Mesodermal cell (in vitro differentiated cells): ENCODE results near the gene C17orf50.
A peak's percentile ranks its signal among the peaks of the same experiment; 100 is the strongest.

Experiments used
- H3K27ac ChIP-seq: 2 replicates; pipeline ENCODE4 v1.7.0; 2013; ENCODE audit warnings: mild to moderate bottlenecking, low read depth, low read length, moderate library complexity; ENCODE audit not compliant: severe bottlenecking
- H3K36me3 ChIP-seq: 2 replicates; pipeline ENCODE4 v1.7.1; 2013; ENCODE audit warnings: mild to moderate bottlenecking, low read length, moderate library complexity; ENCODE audit not compliant: control insufficient read depth, insufficient read depth
- H3K4me1 ChIP-seq: one replicate; pipeline ENCODE4 v1.7.1; 2013; ENCODE audit warnings: mild to moderate bottlenecking, low read length; ENCODE audit not compliant: insufficient read depth, control insufficient read depth, poor library complexity, severe bottlenecking
- H3K4me3 ChIP-seq: 2 replicates; pipeline ENCODE4 v1.7.0; 2013; ENCODE audit warnings: low read length, control low read depth, mild to moderate bottlenecking; ENCODE audit not compliant: insufficient read depth, poor library complexity, severe bottlenecking; ENCODE audit errors: extremely low read depth
- H3K9me3 ChIP-seq: 2 replicates; pipeline ENCODE4 v1.7.1; 2013; ENCODE audit warnings: mild to moderate bottlenecking, low read length, moderate library complexity; ENCODE audit not compliant: control insufficient read depth
- WGBS, 2 experiments: methylation state at CpG; one replicate each; pipeline ENCODE4 v1.1.5; 2013; ENCODE audit warnings: missing lambda C conversion rate in 2 of 2; ENCODE audit not compliant: insufficient coverage in 2 of 2; 5-methylcytosine and 5-hydroxymethylcytosine counted together

Gene C17orf50

DNA sequence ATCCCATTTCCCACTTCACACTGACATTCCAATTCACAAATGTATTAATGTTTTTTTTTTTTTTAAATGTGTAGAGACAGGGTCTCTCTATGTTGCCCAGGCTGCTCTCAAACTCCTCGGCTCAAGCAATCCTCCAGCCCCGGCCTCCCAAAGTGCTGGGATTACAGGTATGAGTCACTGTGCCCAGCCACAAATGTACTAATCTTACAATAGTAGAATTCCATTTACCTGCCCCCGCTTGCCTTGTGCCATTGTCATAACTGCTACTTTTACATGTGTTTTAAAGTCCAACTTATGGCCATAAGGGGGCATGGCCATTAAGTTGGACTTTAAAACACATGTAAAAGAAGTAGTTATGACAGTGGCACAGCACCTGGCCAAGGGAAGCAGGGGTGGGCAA, 30.2 kb downstream of the C17orf50 start:
- Histone ChIP-seq H3K27ac (no peak overlapping the region), H3K4me1 (peaks cover 34% of the 10 kb centered on the region), H3K9me3 (no peaks in the 10 kb centered on the region), H3K36me3 (no peaks in the 10 kb centered on the region), H3K4me3 (no peak overlapping the region)
- 83 to 100% methylated on average over 2 to 3 of the region's 3 CpGs for WGBS, 2 experiments

DNA sequence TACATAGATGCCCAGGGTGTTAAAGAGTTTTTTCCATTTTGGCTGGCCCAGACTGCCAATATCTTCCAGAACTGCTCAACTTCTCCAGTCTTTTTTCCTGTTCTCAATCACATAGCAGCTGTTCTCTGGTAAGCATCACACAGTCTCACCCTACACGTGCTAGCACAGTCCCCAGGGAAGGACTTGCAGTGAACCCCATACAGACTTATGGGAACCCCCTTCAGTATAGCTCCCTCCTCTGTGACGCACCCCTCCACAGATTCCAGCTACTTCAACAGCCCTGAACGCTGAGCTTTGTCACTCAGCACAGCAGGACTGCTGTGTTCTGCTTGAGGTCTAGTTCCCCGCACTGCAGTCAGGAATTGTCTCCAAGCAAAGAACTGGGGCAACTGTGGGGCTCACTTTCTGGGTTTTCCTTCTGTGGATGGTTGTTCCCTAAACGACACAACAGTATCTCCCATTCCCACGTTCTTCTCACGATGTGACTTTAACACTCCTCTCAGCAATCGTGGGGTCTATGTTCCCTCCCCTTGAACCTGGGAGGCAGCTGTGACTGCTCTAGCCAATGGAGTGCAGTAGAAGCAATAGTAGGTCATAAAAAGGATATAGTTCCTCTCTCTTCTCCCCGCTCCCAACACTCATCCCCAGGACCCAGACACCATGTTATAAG, 31.1 kb downstream of the C17orf50 start:
- H3K27ac ChIP-seq = no peak overlapping the region
- H3K4me3 ChIP-seq = no peak overlapping the region
- H3K36me3 ChIP-seq = no peaks in the 10 kb centered on the region
- peaks cover 29% of the 10 kb centered on the region for H3K4me1 ChIP-seq
- no peaks in the 10 kb centered on the region for H3K9me3 ChIP-seq
- 33 to 49% methylated on average over 1 to 5 of the region's 9 CpGs for WGBS, 2 experiments

DNA sequence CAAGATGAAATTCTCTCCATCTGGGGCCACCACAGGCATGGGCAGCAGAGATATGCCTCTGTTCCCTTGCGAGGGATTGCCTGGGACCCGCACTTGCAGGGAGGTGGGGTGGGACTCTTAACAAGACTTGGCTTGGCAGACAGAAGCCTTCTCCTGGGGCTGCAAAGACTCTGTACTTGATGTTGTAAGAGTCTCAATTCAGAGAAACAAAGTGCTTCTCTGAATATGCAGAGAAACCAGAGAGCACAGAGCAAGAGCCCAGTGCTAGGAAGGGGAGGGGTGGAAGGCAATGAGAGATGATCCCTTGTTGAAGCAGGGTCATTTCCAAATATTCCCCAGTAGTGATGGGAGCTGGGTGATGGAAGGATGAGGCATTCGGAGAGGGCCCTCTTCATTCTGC, 32.6 kb downstream of the C17orf50 start:
- 60 to 71% methylated on average over 3 of the region's 3 CpGs for WGBS, 2 experiments
- H3K4me1 ChIP-seq = peaks cover 14% of the 10 kb centered on the region
- no peak overlapping the region for H3K4me3 ChIP-seq
- no peaks in the 10 kb centered on the region for H3K36me3 ChIP-seq
- H3K27ac ChIP-seq = no peak overlapping the region
- no peaks in the 10 kb centered on the region for H3K9me3 ChIP-seq

DNA sequence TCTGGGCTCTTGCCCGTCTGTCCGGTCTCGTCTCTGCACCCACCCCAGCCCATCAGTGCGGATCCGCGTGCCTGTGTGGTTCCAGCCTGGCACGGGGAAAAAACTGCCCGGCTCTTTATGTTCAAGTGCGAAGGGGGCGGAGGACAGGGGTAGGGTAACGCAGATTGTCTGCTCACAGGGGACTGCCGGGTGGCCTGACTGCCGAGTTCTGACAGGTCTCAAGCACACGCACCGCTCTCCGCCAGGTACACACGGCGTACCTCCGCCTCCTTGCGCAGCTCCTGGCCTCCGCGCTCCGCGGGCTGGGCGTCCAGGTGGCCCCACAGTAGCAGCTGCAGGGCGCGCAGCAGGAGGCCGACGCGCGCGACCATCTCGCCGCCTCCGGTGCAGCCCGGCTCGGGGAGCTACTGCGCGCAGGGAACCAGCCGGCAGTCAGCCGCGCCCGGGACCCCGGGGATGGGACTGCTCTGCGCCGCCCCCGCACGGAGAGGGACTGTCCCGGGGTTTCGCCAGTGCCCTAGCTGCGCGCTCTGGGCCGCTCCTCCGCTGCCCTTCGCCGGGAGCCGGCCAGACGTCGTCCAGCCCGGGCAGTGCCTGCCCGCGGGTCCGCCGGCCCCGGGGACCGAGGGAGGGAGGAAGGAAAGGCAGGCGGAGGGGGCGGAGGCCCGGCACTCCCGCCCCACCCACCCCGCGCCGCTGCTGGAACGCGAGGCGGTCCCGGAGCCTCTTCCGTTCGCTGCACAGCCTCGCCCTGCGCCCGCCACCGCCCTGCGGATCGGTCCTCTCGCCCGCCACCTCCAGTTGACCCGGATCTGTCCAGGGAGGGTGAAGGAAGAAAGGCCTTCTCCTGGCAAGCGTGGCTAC, 34.6 kb downstream of the C17orf50 start, which contains the start of gene MMP28:
TSS of gene MMP28 (minus strand) at position 635 of the 864 bp plus-strand sequence. CDS start at position 371, 264 bp downstream.
- no peak within 1 kb of the TSS for H3K27ac ChIP-seq
- peaks cover 15% of the 10 kb centered on the region for H3K4me1 ChIP-seq
- 0 to 3% methylated on average over 48 to 51 of the region's 89 CpGs for WGBS, 2 experiments
- H3K9me3 ChIP-seq = no peaks in the 10 kb centered on the region
- H3K4me3 ChIP-seq = peak within 1 kb of the TSS; percentile 53
- no peaks in the 10 kb centered on the region for H3K36me3 ChIP-seq

DNA sequence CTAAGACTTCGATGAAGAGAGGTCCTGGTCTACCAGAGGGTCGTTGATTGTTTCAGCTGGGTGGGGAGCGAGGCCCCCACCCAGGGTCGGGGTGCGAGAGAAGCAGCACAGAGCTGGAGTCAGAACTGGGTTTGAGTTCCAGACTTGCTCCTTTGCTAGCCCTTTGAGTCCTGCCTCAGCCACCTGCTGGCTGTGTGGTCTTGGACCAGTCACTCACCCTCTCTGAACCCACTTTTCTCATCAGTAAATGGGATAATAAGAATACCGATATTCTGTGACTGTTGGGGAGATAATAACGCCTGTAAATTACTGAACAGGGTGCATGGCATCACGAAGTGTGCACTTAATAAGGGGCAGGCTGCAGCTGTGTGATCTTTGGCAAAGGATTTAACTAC, 35.2 kb downstream of the C17orf50 start:
- Histone ChIP-seq H3K4me1 (peaks cover 20% of the 10 kb centered on the region), H3K9me3 (no peaks in the 10 kb centered on the region), H3K27ac (no peak overlapping the region), H3K4me3 (peak overlapping the region; percentile 53), H3K36me3 (no peaks in the 10 kb centered on the region)
- 39 to 48% methylated on average over 7 to 8 of the region's 8 CpGs for WGBS, 2 experiments

DNA sequence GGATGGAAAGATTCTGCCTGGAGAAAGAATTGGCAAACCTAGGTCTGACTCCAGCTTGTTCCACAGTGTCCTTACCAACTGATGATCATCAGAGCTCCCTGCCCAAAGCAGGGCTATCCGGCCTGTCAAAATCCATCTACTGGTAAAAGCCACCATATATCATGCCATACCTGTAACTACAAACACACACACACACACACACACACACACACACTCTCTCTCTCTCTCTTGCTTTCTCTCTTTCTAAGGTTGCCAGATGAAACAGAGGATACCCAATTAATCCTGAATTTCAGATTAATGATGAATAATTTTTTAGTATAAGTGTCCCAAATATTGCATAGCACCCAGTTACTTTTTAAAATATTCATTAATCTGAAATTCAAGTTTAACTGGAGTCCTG, 36.3 kb downstream of the C17orf50 start:
- 67 to 100% methylated on average over 1 of the region's 1 CpG for WGBS, 2 experiments
- no peaks in the 10 kb centered on the region for H3K36me3 ChIP-seq
- H3K4me1 ChIP-seq = peaks cover 24% of the 10 kb centered on the region
- no peak overlapping the region for H3K4me3 ChIP-seq
- H3K9me3 ChIP-seq = no peaks in the 10 kb centered on the region
- no peak overlapping the region for H3K27ac ChIP-seq

DNA sequence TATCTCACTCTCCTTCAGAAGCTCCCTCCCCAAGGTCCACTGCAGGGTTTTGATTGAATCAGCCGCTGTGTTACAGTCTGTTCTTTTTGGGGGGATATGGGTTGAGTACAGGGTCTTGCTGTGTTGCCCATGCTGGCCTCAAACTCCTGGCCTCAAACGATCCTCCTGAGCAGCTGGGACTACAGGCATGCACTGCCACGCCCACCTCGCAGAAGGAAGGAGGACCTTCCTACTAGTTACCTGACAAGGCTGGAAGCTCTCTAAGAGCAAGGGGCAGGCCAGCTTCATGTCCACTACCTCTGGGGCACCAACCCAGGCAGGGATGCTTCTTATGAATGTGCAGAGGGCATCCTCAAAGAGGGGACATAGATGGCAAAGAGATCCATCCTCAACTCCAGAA, 36.7 kb downstream of the C17orf50 start:
- WGBS, 2 experiments = 45 to 55% methylated on average over 3 to 4 of the region's 4 CpGs
- Histone ChIP-seq H3K36me3 (no peaks in the 10 kb centered on the region), H3K9me3 (no peaks in the 10 kb centered on the region), H3K4me1 (peaks cover 25% of the 10 kb centered on the region), H3K4me3 (no peak overlapping the region), H3K27ac (no peak overlapping the region)

DNA sequence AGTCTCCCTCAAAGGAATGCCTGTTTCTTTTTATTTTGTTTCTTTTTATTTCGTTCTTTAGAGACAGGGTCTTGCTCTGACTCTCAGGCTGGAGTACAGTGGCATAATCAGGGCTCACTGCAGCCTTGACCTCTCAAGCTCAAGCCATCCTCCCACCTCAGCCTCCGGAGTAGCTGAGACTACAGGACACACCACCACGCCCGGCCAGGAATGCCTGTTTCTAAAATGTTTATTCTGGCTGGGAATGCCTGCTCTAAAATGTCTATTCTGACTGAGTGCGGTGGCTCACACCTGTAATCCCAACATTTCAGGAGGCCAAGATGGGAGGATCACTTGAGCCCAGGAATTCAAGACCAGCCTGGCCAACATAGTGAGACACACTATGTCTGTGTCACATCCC, 37.2 kb downstream of the C17orf50 start:
- H3K4me3 ChIP-seq = no peak overlapping the region
- H3K9me3 ChIP-seq = no peaks in the 10 kb centered on the region
- H3K27ac ChIP-seq = no peak overlapping the region
- H3K36me3 ChIP-seq = no peaks in the 10 kb centered on the region
- peaks cover 25% of the 10 kb centered on the region for H3K4me1 ChIP-seq
- WGBS, 2 experiments = 85 to 92% methylated on average over 2 to 4 of the region's 5 CpGs

DNA sequence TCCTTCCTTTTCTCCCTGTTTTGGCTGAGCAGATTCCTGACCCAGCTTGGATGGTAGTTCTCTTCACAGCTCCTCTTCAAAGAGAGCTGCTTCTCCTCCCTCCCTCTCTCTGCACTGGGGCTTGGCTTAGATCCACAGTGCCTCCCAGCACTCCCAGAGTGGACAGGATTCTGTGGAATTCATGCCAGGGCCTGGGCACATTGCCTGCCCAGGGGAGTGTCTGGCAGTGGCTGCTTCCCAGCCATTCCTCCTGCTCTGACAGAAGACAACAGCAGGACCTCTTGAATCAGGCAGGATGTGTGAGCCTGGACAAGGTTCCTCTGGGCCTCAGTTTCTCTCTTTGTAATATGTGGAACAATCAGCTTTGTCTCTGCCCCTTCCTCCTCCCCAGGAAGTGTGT, 39.3 kb downstream of the C17orf50 start:
- Histone ChIP-seq H3K36me3 (no peaks in the 10 kb centered on the region), H3K9me3 (no peaks in the 10 kb centered on the region), H3K4me3 (no peak overlapping the region), H3K4me1 (peaks cover 25% of the 10 kb centered on the region), H3K27ac (peak overlapping the region; percentile 53)

DNA sequence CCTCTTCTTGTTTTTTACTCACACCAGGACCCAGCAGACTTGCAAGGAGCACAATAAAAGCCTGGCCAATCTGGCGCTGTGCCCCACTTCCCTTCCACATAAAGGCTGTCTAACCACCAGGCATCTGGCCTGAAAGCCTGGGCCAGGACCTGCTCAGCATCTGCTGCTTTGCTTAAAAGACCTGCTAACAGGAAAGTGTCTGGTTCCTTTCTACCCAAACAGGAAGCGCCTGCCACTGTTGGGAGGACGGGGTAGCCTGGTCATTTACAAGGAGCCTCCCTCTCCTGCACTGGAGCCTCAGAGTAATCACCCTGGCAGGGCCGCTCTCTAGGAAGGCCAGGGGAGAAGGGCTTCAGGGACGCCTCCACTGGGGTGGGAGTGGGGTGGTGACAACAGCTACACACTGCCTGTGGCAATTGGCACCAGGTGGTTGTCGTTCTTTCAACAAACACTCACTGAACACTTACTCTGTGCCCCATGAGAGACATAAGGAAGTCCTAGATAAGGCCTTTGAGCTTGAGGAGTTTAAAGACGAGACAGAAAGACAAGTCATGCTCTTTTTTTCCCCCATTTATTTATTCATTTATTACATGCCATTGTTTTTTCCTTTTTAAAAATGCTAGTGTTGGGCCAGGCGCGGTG, 41.0 kb downstream of the C17orf50 start:
- peak overlapping the region; percentile 83 for H3K27ac ChIP-seq
- no peak overlapping the region for H3K4me3 ChIP-seq
- WGBS, 2 experiments = 81 to 97% methylated on average over 6 of the region's 9 CpGs

More for the DNA sequence above, 41.0 kb downstream of the C17orf50 start:
- H3K36me3 ChIP-seq = no peaks in the 10 kb centered on the region
- peaks cover 32% of the 10 kb centered on the region for H3K4me1 ChIP-seq
- no peaks in the 10 kb centered on the region for H3K9me3 ChIP-seq
